ENCODE results near the gene FAM222B.

The FAM222B gene

GRCh38 chr17:28712032-28712704, 130.4 kb downstream of the FAM222B start:
- DNase-seq (ENCODE audit: low read depth): no peak

- DNase-seq (ENCODE audit: low read depth): no peak
These were observed 130.9 kb downstream of the FAM222B start, which contains the start of gene PROCA1 for GRCh38 chr17:28711723-28712031. TSS of gene PROCA1 (minus strand) at chr17:28711888. CDS start at chr17:28711660, 228 bp downstream.

- DNase-seq (ENCODE audit: low read depth): peak; percentile 81
These were observed 131.5 kb downstream of the FAM222B start for GRCh38 chr17:28710861-28711722.

- DNase-seq (ENCODE audit: low read depth): no peak
These were observed 135.3 kb downstream of the FAM222B start for GRCh38 chr17:28707339-28707720.

GRCh38 chr17:28706471-28707338, 135.9 kb downstream of the FAM222B start:
- DNase-seq (ENCODE audit: low read depth): no peak
